Type B pancreatic cell (in vitro differentiated cells): ENCODE results near the gene MOSPD3. TPM values are rescaled to one million over a fixed set of nuclear protein-coding genes. Genes with fewer than 3 reads are reported as not detected.

Experiments used
- DNase-seq: peaks from one replicate; pipeline ENCODE4 v3.0.0; 2021; ENCODE audit warnings: mixed read lengths; ENCODE audit not compliant: unreplicated experiment; ENCODE audit errors: extremely low spot score
- H3K27ac Mint-ChIP-seq: 2 replicates; pipeline ENCODE4 v1.8.0; 2021; ENCODE audit warnings: mild to moderate bottlenecking, mixed read lengths
- H3K27me3 Mint-ChIP-seq: 2 replicates; pipeline ENCODE4 v1.8.0; 2021; ENCODE audit warnings: mixed read lengths
- H3K36me3 Mint-ChIP-seq: 2 replicates; pipeline ENCODE4 v1.8.0; 2021; ENCODE audit warnings: mixed read lengths
- H3K4me1 Mint-ChIP-seq: one replicate; pipeline ENCODE4 v1.8.0; 2021; ENCODE audit warnings: mixed read lengths; ENCODE audit not compliant: unreplicated experiment
- H3K4me3 Mint-ChIP-seq: 2 replicates; pipeline ENCODE4 v1.8.0; 2021; ENCODE audit warnings: mild to moderate bottlenecking, mixed read lengths
- H3K9me3 Mint-ChIP-seq: 2 replicates; pipeline ENCODE4 v1.8.0; 2021; ENCODE audit warnings: mixed read lengths
- CTCF ChIP-seq: fragments of 200-600 bp; sonication (generic); conservative IDR thresholded peaks from 2 replicates; pipeline ENCODE4 v1.5.0; 2021; ENCODE audit warnings: antibody characterized with exemption, mild to moderate bottlenecking
- total RNA-seq: library from RNA; stranded (reverse); gene quantifications from 2 replicates; pipeline ENCODE4 v1.2.1, GENCODE V29; 2021; ENCODE audit warnings: low replicate concordance

Gene MOSPD3
- total RNA-seq, 1 donor from 2014 or later, result 28.3 TPM

GRCh38 chr7:100567031-100567730 is 45.2 kb upstream of the MOSPD3 start:
- TF ChIP-seq CTCF, result no peak
- Mint-ChIP-seq H3K9me3 (no peaks in the 10 kb centered on the region), H3K27me3 (peaks cover 4% of the 10 kb centered on the region), H3K27ac (peak overlapping the region; percentile 58), H3K4me3 (peak overlapping the region; percentile 31), H3K36me3 (no peaks in the 10 kb centered on the region), H3K4me1 (peaks cover 30% of the 10 kb centered on the region)
- DNase-seq, result no peak

DNA sequence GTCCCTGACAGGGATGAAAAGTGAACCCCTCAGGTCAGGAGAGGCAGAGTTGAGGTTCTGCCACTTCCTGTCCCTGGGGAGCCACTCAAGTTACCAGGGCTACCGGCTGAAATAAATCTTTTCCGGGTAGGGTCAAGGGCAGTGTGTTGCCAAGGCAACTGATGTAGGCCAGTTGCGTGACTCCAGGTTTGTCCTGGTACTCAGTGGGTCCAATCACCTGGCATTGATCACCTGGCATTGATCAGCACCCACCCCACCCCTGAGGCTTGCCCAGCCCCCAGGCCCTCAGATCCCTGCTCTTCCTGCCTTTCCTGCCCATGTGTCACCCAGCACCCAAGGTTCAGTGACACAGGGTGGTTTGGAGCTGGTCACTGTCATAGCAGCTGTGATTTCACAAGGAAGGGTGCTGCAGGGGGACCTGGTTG is 44.6 kb upstream of the MOSPD3 start:
- H3K4me1 Mint-ChIP-seq, result peaks cover 34% of the 10 kb centered on the region
- H3K36me3 Mint-ChIP-seq, result no peaks in the 10 kb centered on the region
- no peak overlapping the region for H3K27ac Mint-ChIP-seq
- TF ChIP-seq CTCF, result no peak
- H3K9me3 Mint-ChIP-seq, result no peaks in the 10 kb centered on the region
- H3K4me3 Mint-ChIP-seq, result peak overlapping the region; percentile 31
- no peak for DNase-seq
- H3K27me3 Mint-ChIP-seq, result peaks cover 4% of the 10 kb centered on the region

DNA sequence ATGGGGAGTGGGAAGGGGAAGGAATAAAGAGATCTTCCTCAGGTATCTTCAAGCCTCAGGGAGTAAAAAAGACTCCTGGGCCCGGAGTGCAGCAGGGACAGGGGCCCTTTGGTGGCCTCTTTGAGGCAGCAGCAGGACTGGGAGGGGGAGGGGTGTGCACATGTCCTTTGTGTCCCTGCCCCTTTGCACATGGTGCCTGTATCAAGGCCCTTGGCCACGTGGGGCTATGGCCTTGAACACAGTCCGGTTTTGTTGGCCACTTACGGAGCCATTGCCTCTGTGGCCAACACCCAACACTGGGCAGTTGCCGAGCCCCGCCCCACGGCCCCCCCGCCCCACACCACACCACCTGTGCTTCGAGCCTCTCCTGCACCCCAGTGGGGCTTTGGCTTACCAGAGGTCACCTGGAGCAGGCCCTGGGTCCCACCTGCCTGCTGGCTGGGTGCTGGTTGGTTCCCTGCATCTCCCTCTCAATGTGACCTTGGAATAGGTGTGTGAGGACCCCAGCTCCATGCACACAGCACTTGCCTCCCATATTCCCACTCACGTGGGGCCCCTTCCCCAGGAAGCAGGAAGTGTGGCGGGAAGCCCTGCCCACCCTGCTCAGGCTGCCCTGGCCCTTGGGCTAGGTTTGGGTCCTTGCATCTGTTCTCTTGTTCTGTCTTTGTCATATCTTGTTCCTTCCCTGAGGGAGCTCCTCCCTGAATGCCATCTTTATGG is 44.0 kb upstream of the MOSPD3 start:
- Mint-ChIP-seq H3K27me3 (peaks cover 4% of the 10 kb centered on the region), H3K9me3 (no peaks in the 10 kb centered on the region), H3K36me3 (no peaks in the 10 kb centered on the region), H3K4me3 (no peak overlapping the region), H3K27ac (peak overlapping the region; percentile 64), H3K4me1 (peaks cover 34% of the 10 kb centered on the region)
- DNase-seq, result peak; percentile 65
- no peak for TF ChIP-seq CTCF

GRCh38 chr7:100568896-100569844 is 43.2 kb upstream of the MOSPD3 start:
- Mint-ChIP-seq H3K4me3 (peak overlapping the region; percentile 67), H3K36me3 (no peaks in the 10 kb centered on the region), H3K27me3 (peaks cover 4% of the 10 kb centered on the region), H3K9me3 (no peaks in the 10 kb centered on the region), H3K27ac (peak overlapping the region; percentile 64), H3K4me1 (peaks cover 28% of the 10 kb centered on the region)
- TF ChIP-seq CTCF, result peak; percentile 67
- peak; percentile 73 for DNase-seq

DNA sequence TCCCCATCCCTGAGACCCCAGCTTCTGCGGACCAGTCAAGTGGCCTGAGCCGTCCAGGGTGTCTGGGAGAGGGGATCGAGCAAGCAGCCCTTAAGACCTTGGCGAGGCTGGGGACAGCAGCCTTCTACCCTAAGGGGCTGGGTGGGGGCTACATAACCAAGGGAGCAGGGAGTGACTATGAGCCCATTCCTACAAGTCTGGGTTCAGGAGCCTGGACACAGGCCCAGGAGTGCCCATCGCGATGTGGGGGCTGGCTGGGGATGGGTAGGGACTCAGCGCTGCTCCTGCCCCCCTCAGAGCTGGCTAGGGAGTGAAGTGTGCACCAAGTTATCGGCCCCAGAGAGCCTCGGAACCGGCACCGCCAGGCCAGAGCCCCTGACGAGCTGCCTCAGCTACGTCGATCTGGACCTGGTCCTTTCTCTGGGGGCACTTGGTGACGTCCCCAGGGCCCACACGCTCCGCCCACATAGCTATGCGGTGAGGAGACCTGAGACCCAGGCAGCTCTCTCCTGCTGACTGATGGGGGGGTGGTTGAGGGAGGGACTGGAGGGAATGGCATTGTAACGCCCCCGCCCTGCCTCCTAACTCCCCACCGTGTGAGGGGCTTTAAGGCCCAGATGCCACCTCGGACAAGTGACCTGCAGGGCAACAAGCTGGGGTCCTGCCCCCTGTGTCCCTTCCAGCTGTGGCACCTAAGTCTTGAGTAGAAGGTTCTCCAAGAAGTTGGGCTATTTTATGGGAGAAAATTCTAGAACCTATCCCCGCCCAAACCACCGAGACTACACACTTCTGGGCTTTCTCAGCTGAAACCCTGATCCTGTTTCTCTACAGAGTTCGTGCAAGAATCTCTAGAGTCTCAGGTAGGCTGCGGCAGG is 41.1 kb upstream of the MOSPD3 start:
- Mint-ChIP-seq H3K36me3 (no peaks in the 10 kb centered on the region), H3K4me1 (peaks cover 27% of the 10 kb centered on the region), H3K9me3 (no peaks in the 10 kb centered on the region), H3K27ac (peak overlapping the region; percentile 79), H3K27me3 (peaks cover 4% of the 10 kb centered on the region), H3K4me3 (peak overlapping the region; percentile 74)
- no peak for TF ChIP-seq CTCF
- no peak for DNase-seq
